GM19043 (cell line): ENCODE data around the gene NF1.

Experiments used
- ATAC-seq: cut with Tn5 transposase; IDR thresholded peaks from one replicate; pipeline ENCODE4 v1.9.1; 2021; ENCODE audit warnings: low read depth; ENCODE audit not compliant: unreplicated experiment

NF1 gene

GRCh38 chr17:31415004-31415454, 320.3 kb downstream of the NF1 start:
- no peak for ATAC-seq

- ATAC-seq = no peak
Measured at GRCh38 chr17:31415640-31416502, 321.1 kb downstream of the NF1 start.

DNA sequence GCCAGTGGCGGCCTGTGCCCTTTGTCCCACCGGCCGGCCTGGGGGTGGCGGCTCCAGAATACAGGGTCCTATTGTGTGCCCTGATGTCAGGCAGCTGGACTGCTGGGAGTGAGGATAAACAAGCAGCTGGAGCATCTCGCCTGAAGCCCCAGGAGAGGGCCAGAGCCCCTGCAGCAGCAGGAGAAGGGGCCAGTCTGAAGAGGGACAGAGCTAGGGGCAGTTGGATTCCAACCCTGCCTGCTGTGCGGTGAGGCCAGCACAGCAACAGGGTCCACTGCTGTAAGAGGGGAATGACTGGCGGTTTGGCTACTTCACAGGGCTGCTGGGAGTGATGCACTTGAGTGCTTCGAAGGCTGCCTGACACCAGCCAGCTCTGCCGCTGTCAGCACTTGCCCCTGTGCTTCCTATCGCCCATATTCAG, 321.7 kb downstream of the NF1 start:
- no peak for ATAC-seq

- no peak for ATAC-seq
Measured at GRCh38 chr17:31417051-31417792, 322.4 kb downstream of the NF1 start.

DNA sequence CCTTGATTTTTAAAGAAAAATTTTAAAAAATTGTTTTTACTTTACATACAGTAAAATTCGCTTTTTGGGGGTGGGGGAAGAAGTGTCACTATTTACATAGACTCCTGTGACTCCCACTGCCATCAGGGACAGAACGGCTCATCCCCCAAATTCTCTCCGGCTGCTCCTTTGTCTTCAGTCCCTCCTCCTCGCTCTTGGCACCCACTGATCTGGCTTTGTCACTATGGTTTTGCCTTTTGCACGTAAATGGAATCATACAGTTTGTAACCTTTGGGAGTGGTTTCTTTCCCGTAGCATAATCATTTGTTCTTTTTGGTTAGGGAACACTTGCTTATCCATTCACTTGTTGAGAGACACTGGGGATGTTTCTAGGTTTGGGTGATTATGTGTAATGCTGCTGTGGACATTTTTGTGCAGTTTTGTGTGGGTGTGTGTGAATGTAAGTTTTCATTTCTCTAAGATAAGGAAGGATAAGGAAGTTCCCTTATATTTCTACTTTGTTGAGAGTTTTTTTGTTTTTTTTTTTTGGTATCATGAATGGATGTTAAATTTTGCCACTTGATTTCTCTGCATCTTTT, 324.1 kb downstream of the NF1 start:
- ATAC-seq = no peak

- no peak for ATAC-seq
Measured at GRCh38 chr17:31422443-31422842, 327.7 kb downstream of the NF1 start.

GRCh38 chr17:31424944-31425281, 330.1 kb downstream of the NF1 start:
- no peak for ATAC-seq

DNA sequence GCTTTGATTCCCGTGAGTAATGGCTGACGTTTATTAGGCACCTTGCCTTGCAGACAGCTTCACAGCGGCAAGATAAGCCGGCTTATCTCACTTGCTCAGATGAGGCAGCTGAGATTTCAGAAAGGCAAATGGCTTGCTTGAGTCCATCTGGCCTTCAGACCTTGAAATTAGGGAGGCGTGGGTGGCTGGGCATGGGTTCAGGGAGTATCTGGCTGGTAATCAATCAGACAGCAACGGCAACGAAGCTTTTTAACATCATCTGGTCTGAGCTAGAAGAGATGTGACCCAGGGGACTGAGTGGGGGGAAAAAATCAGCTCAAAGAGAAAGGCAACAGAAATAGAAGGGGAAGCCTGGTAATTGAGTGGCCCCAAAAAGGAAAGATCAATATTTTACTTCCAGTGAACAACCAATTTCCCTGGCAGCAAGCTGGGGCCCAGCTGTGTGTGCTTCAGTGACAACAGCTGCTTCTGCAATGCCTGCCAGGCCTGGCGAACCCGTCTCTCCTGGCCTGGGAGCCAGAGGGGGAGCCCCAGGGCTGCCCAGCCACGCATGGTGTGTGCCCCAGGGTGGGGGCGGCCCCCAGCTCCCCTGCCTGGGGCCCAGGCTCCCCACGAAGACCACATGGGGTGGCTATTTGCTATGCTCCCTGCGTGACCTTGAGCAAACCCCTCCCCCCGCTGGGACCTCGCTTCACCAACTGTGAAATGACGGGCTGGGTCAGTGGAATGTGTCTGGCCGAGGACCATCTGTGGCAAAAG, 330.7 kb downstream of the NF1 start:
- ATAC-seq = no peak
